ENCODE measurements around the gene SEMA3F. TPM values are rescaled to one million over a fixed set of nuclear protein-coding genes. Genes with fewer than 3 reads are reported as not detected.

SEMA3F gene
- polyA plus RNA-seq, 1 experiment = 14.7 TPM

GRCh38 chr3:50147861-50148260 lies 7.3 kb upstream of the SEMA3F start:
- Histone ChIP-seq H3K9me3 (ENCODE audit: control insufficient read depth, insufficient read depth, low read length) (no peaks in the 10 kb centered on the region), H3K27me3 (ENCODE audit: control insufficient read depth, insufficient read depth, low read length) (no peaks in the 10 kb centered on the region), H3K4me3 (ENCODE audit: low read depth, low read length) (no peak overlapping the region), H3K27ac (ENCODE audit: low read depth, low read length) (no peak overlapping the region)
- TF ChIP-seq, protein P1, sequence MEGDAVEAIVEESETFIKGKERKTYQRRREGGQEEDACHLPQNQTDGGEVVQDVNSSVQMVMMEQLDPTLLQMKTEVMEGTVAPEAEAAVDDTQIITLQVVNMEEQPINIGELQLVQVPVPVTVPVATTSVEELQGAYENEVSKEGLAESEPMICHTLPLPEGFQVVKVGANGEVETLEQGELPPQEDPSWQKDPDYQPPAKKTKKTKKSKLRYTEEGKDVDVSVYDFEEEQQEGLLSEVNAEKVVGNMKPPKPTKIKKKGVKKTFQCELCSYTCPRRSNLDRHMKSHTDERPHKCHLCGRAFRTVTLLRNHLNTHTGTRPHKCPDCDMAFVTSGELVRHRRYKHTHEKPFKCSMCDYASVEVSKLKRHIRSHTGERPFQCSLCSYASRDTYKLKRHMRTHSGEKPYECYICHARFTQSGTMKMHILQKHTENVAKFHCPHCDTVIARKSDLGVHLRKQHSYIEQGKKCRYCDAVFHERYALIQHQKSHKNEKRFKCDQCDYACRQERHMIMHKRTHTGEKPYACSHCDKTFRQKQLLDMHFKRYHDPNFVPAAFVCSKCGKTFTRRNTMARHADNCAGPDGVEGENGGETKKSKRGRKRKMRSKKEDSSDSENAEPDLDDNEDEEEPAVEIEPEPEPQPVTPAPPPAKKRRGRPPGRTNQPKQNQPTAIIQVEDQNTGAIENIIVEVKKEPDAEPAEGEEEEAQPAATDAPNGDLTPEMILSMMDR (IDR thresholded peaks at IDR 0.05; ENCODE audit: low read depth, low read length) = no peak
- ChIA-PET POLR2A (interaction anchor here (1.3 kb wide), 1 partner anchor 15 kb away, joined by 4 read pairs; no protein-coding TSS in a partner anchor), CTCF (no interaction called here)
- DNase-seq (ENCODE audit: low read depth, low spot score) = no peak

- POLR2A ChIA-PET = no interaction called here
- TF ChIP-seq, protein P1 (IDR thresholded peaks at IDR 0.05; ENCODE audit: low read depth, low read length) = no peak
- CTCF ChIA-PET = interaction anchor here (1.2 to 1.3 kb wide), 3 partner anchors 39 to 110 kb away, joined by 4 read pairs; no protein-coding TSS in a partner anchor
- no peak for DNase-seq (ENCODE audit: low read depth, low spot score)
- Histone ChIP-seq H3K27me3 (ENCODE audit: control insufficient read depth, insufficient read depth, low read length) (peaks cover 6% of the 10 kb centered on the region), H3K9me3 (ENCODE audit: control insufficient read depth, insufficient read depth, low read length) (no peaks in the 10 kb centered on the region), H3K27ac (ENCODE audit: low read depth, low read length) (no peak overlapping the region), H3K4me3 (ENCODE audit: low read depth, low read length) (no peak overlapping the region)
Measured at GRCh38 chr3:50150404-50150750, 4.7 kb upstream of the SEMA3F start.

DNA sequence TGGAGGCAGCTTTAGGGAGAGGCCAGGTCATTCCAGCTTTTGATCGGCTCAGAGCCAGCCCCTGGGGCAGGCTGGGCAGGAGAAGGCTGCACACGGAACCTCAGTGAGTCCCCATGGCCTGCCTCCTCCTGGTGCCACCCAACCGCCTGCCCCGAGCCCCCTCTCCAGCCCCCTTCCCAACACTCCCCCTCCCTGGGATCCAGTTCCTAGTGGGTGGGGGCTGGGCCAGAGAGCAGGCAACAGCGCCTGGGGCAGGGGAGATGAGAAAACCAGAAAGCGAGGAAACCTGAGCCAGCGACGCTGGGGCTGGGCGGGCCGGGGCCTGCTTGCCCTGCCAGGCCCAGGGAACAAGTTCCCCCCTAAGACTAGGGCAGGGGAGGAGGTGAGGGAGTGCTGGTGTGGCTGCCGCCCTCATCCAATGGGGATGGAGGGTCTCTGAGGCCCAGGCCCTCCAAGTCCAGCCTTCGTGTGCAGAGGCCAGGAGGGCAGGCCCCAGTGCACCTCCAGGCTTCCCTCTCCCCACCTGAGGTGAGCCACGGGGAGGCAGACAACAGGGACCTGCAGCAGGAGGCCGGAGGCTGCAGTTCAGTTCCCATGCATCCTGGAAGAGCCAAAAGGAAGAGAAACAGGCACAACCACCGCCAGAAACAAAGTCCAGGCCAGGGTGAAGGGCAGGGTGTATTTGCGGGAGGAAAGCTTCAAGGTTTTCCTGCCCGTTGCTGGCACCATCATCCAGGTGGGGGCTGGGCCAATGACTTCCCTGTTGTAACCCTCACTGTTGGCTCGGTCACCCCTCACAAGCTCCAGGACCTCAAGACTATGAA lies 4.0 kb upstream of the SEMA3F start:
- no peaks in the 10 kb centered on the region for H3K9me3 ChIP-seq (ENCODE audit: control insufficient read depth, insufficient read depth, low read length)
- no peak for DNase-seq (ENCODE audit: low read depth, low spot score)
- H3K27me3 ChIP-seq (ENCODE audit: control insufficient read depth, insufficient read depth, low read length) = peaks cover 6% of the 10 kb centered on the region
- H3K4me3 ChIP-seq (ENCODE audit: low read depth, low read length) = no peak overlapping the region
- POLR2A ChIA-PET = no interaction called here
- CTCF ChIA-PET = interaction anchor here (1.2 to 1.3 kb wide), 3 partner anchors 38 to 109 kb away, joined by 4 read pairs; no protein-coding TSS in a partner anchor
- TF ChIP-seq, protein P1 (IDR thresholded peaks at IDR 0.05; ENCODE audit: low read depth, low read length) = no peak
- no peak overlapping the region for H3K27ac ChIP-seq (ENCODE audit: low read depth, low read length)

- no peak overlapping the region for H3K27ac ChIP-seq (ENCODE audit: low read depth, low read length)
- POLR2A ChIA-PET = no interaction called here
- CTCF ChIA-PET = interaction anchor here (1.2 kb wide), 1 partner anchor 38 kb away, joined by 5 read pairs; no protein-coding TSS in a partner anchor
- H3K27me3 ChIP-seq (ENCODE audit: control insufficient read depth, insufficient read depth, low read length) = peaks cover 6% of the 10 kb centered on the region
- TF ChIP-seq, protein P1 (IDR thresholded peaks at IDR 0.05; ENCODE audit: low read depth, low read length) = no peak
- no peak for DNase-seq (ENCODE audit: low read depth, low spot score)
- no peak overlapping the region for H3K4me3 ChIP-seq (ENCODE audit: low read depth, low read length)
- no peaks in the 10 kb centered on the region for H3K9me3 ChIP-seq (ENCODE audit: control insufficient read depth, insufficient read depth, low read length)
Measured at GRCh38 chr3:50151728-50152127, 3.4 kb upstream of the SEMA3F start.

- peak overlapping the region; percentile 21 for H3K27ac ChIP-seq (ENCODE audit: low read depth, low read length)
- no peak overlapping the region for H3K4me3 ChIP-seq (ENCODE audit: low read depth, low read length)
- H3K9me3 ChIP-seq (ENCODE audit: control insufficient read depth, insufficient read depth, low read length) = no peaks in the 10 kb centered on the region
- DNase-seq (ENCODE audit: low read depth, low spot score) = no peak
- TF ChIP-seq, protein P1 (IDR thresholded peaks at IDR 0.05; ENCODE audit: low read depth, low read length) = no peak
- POLR2A ChIA-PET = no interaction called here
- peaks cover 6% of the 10 kb centered on the region for H3K27me3 ChIP-seq (ENCODE audit: control insufficient read depth, insufficient read depth, low read length)
- CTCF ChIA-PET = interaction anchor here (1.0 kb wide), 1 partner anchor 33 kb away, joined by 4 read pairs; no protein-coding TSS in a partner anchor
Measured at GRCh38 chr3:50153782-50154475, 1.2 kb upstream of the SEMA3F start.

All from AG04450 (cell line).